NCI-H1092 treated with DMSO at 0.1 percent for 48 hours (cell line): ENCODE measurements around the gene BEAN1.
A peak's percentile ranks its signal among the peaks of the same experiment; 100 is the strongest.
"Not testable (repeated sequence)": the region's sequence is repeated elsewhere in the genome, so short reads cannot be mapped to it uniquely, and the experiment has no call there.

Experiments
- DNase-seq: peaks from one replicate; lab custom pipeline; 2025; lab: John Stamatoyannopoulos, UW

BEAN1 gene

GRCh38 chr16:66508914-66509496, 81.9 kb downstream of the BEAN1 start:
- no peak for DNase-seq

- DNase-seq: no peak
These were observed 82.5 kb downstream of the BEAN1 start for GRCh38 chr16:66509576-66509975.

GRCh38 chr16:66510298-66510697, 83.2 kb downstream of the BEAN1 start:
- no peak for DNase-seq

GRCh38 chr16:66510711-66511601, 83.9 kb downstream of the BEAN1 start:
- no peak for DNase-seq

- DNase-seq: no peak
These were observed 84.6 kb downstream of the BEAN1 start for GRCh38 chr16:66511602-66512271.

GRCh38 chr16:66512272-66513110, 85.4 kb downstream of the BEAN1 start:
- DNase-seq: no peak

GRCh38 chr16:66513111-66513723, 86.1 kb downstream of the BEAN1 start:
- DNase-seq: no peak

GRCh38 chr16:66514391-66514790, 87.3 kb downstream of the BEAN1 start:
- not testable (repeated sequence) for DNase-seq

GRCh38 chr16:66514980-66515595, 88.0 kb downstream of the BEAN1 start:
- DNase-seq: not testable (repeated sequence)

- no peak for DNase-seq
These were observed 88.8 kb downstream of the BEAN1 start for GRCh38 chr16:66515596-66516508.

- DNase-seq: no peak
These were observed 89.4 kb downstream of the BEAN1 start for GRCh38 chr16:66516509-66516807.

- DNase-seq: peak; percentile 44
These were observed 89.9 kb downstream of the BEAN1 start for GRCh38 chr16:66516808-66517585.

GRCh38 chr16:66517586-66518263, 90.6 kb downstream of the BEAN1 start:
- DNase-seq: no peak

- no peak for DNase-seq
These were observed 92.6 kb downstream of the BEAN1 start for GRCh38 chr16:66519482-66520373.

GRCh38 chr16:66520406-66521170, 93.5 kb downstream of the BEAN1 start:
- DNase-seq: no peak

GRCh38 chr16:66521252-66521713, 94.2 kb downstream of the BEAN1 start:
- DNase-seq: no peak
